Thoracic aorta (tissue), 2 donors: ENCODE results near the gene RAI1. TPM values are rescaled to one million over a fixed set of nuclear protein-coding genes. Genes with fewer than 3 reads are reported as not detected.

Experiments used
- ATAC-seq: fragments of 150-250 bp; one replicate; pipeline ENCODE4 v1.8.0; 2017; ENCODE audit warnings: low read depth; ENCODE audit not compliant: insufficient number of reproducible peaks, low FRiP score
- DNase-seq: peaks from one replicate; pipeline ENCODE4 v3.0.0-alpha.2; 2020; ENCODE audit warnings: low spot score
- H3K27ac ChIP-seq, 2 donors: fragments of 200-600 bp; sonication (generic); 1 replicate in 1 of 2; 2 replicates in 1 of 2; pipeline ENCODE4 v1.5.1; 2016; ENCODE audit warnings: mild to moderate bottlenecking in 2 of 2, moderate library complexity in 2 of 2
- H3K27me3 ChIP-seq: fragments of 200-600 bp; sonication (generic); replicated peaks from 2 replicates; pipeline ENCODE4 v1.6.0; 2016; ENCODE audit warnings: mild to moderate bottlenecking; ENCODE audit not compliant: insufficient read depth
- H3K36me3 ChIP-seq: fragments of 200-600 bp; sonication (generic); one replicate; pipeline ENCODE4 v1.5.1; 2016
- H3K4me1 ChIP-seq, 2 donors: fragments of 200-600 bp; sonication (generic); 1 replicate in 1 of 2; 2 replicates in 1 of 2; pipeline versions ENCODE4 v1.5.1 to v1.6.0; 2016; ENCODE audit warnings: low read depth in 2 of 2, mild to moderate bottlenecking in 1 of 2; ENCODE audit not compliant: control insufficient read depth in 1 of 2
- H3K4me3 ChIP-seq: fragments of 200-600 bp; sonication (generic); 2 replicates; pipeline ENCODE4 v1.5.1; 2016; ENCODE audit warnings: mild to moderate bottlenecking
- H3K9me3 ChIP-seq: fragments of 200-600 bp; sonication (generic); 2 replicates; pipeline ENCODE4 v1.5.1; 2016
- total RNA-seq, 2 donors: library from RNA; depleted of rRNA; stranded (reverse); fragments of >200 nt; gene quantifications; one replicate each; pipeline versions ENCODE4 v1.1.0 to v1.2.3, GENCODE V29; 2016
- TF ChIP-seq, protein P1 (sequence below): fragments of 200-600 bp; sonication (generic); IDR thresholded peaks from one replicate; pipeline ENCODE4 v1.5.1; 2019; ENCODE audit warnings: antibody characterized with exemption

Gene RAI1
- total RNA-seq, 2 donors from 2014 or later, result 21.0 to 31.5 TPM

DNA sequence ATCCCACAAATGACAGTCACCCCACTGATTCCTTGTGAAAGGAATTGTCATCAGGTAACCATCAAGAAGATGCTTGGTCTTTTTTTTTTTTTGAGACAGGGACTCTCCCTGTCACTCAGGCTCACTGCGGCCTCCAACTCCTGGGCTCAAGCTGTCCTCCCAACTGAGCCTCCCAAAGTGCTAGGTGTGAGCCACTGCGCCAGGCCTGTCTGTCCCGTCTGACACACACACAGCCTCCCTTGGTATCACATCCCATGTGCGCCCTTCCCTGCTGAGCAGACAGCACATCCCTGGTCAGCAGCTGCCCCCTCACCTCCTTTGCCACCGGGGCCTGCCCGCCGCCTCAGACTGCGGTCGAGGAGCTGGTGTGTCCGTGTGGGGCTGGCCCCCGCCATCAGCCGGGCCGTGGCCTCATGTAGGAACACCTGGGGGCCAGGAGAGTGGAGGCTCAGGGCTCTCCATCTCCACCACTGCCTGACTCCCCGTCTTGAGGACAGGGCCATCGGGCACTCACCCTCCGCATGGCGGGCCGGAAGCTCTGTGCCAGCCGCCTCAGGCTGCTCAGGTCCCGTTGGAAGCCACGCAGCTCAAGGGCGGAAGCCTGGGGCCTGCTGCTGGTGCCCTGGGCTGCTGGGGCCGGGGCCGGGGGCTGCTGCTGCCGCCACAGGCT lies 131.9 kb downstream of the RAI1 start:
- no peaks in the 10 kb centered on the region for H3K9me3 ChIP-seq
- peaks cover 0 to 25% of the 10 kb centered on the region in 2 donors for H3K4me1 ChIP-seq
- no peaks in the 10 kb centered on the region for H3K27me3 ChIP-seq
- TF ChIP-seq, protein P1, sequence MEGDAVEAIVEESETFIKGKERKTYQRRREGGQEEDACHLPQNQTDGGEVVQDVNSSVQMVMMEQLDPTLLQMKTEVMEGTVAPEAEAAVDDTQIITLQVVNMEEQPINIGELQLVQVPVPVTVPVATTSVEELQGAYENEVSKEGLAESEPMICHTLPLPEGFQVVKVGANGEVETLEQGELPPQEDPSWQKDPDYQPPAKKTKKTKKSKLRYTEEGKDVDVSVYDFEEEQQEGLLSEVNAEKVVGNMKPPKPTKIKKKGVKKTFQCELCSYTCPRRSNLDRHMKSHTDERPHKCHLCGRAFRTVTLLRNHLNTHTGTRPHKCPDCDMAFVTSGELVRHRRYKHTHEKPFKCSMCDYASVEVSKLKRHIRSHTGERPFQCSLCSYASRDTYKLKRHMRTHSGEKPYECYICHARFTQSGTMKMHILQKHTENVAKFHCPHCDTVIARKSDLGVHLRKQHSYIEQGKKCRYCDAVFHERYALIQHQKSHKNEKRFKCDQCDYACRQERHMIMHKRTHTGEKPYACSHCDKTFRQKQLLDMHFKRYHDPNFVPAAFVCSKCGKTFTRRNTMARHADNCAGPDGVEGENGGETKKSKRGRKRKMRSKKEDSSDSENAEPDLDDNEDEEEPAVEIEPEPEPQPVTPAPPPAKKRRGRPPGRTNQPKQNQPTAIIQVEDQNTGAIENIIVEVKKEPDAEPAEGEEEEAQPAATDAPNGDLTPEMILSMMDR, result no peak
- H3K36me3 ChIP-seq, result peaks cover 13% of the 10 kb centered on the region
- no peak overlapping the region for H3K27ac ChIP-seq
- ATAC-seq (no peak), DNase-seq (no peak)
- no peak overlapping the region for H3K4me3 ChIP-seq

DNA sequence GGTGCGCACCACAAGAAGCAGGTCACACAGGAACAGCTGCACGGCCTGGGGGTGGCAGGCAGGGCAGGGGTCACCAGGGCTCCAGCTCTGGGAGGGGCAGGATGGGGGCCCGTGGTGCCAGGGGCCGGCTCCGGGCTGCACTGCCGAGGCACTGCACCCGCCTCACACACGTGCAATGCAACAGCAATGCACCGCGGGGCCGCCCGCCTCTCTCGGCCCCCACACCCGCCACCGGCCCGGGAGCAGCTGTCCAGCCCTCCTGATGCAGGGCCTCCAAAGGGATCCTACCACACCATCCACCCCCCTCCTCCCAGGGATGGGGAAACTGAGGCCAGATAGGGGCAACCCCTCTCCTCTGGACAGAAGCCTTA lies 132.5 kb downstream of the RAI1 start:
- H3K27me3 ChIP-seq, result no peaks in the 10 kb centered on the region
- no peak overlapping the region for H3K27ac ChIP-seq
- peaks cover 13% of the 10 kb centered on the region for H3K36me3 ChIP-seq

GRCh38 chr17:17814162-17815061 lies 133.2 kb downstream of the RAI1 start:
- Histone ChIP-seq H3K27ac (no peak overlapping the region), H3K9me3 (no peaks in the 10 kb centered on the region), H3K36me3 (peaks cover 13% of the 10 kb centered on the region), H3K4me3 (no peak overlapping the region), H3K4me1 (peaks cover 0 to 25% of the 10 kb centered on the region in 2 donors), H3K27me3 (no peaks in the 10 kb centered on the region)
- DNase-seq (no peak), ATAC-seq (no peak)
- TF ChIP-seq, protein P1, result no peak

More for the DNA sequence above, 132.5 kb downstream of the RAI1 start:
- DNase-seq, result no peak
- Histone ChIP-seq H3K4me1 (peaks cover 0 to 25% of the 10 kb centered on the region in 2 donors), H3K9me3 (no peaks in the 10 kb centered on the region), H3K4me3 (no peak overlapping the region)
- ATAC-seq, result no peak
- TF ChIP-seq, protein P1, result no peak

DNA sequence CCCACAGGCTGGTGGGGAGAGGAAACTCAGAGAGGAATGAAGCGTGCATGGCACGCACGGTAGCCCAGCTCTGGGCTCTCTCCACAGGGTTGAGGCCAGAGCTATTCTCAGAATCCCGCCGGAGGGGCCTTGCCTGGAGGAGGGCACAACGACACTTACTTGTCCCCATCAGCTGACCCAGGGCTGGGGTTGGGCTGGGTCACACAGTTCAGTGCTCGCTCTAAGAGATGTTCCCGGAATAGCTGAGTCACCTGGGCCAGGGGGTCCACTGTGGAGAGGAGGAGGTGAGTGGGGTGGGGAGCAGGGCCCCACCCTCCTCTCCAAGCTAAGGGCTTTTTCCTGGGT lies 133.8 kb downstream of the RAI1 start:
- TF ChIP-seq, protein P1, result no peak
- H3K27me3 ChIP-seq, result no peaks in the 10 kb centered on the region
- H3K4me1 ChIP-seq, result peaks cover 0 to 24% of the 10 kb centered on the region in 2 donors
- DNase-seq (no peak), ATAC-seq (no peak)
- H3K36me3 ChIP-seq, result peaks cover 13% of the 10 kb centered on the region
- H3K9me3 ChIP-seq, result no peaks in the 10 kb centered on the region
- no peak overlapping the region for H3K27ac ChIP-seq
- no peak overlapping the region for H3K4me3 ChIP-seq

DNA sequence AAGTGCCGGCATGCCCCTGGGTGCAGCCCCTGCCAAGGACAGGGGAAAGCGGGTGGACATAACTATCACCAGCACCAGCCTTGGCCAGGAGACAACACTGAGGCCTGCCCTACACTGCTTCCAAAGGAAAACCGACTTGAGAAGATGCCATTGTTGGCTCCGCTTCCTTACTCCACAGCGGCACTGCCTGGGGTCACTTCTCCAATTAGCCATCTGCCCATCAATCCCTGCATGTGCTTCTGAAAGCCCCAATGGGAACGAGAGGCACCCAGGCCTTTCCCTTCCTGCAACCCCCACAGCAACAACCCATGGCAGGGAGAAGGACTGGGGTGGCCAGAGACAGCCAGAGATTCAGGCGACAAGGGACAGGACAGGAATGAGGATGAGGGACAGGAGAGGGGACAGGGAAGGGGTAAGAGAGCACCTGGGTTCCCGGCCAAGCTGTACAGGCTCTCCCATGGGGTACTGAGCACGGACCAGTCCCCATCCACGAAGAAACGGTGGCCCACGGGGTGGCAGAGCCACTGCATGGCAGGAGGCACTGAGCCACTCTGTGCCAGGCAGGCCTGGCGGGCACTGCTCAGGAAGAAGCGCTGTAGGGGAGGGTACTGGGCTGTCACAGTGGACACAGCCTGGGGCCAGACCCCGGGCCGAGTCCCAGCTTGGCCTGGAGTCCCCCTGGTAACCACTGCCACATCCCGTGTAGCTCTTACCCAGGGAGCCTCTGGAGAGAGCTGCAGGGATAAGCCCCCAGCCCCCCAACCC lies 134.4 kb downstream of the RAI1 start:
- no peaks in the 10 kb centered on the region for H3K9me3 ChIP-seq
- H3K4me1 ChIP-seq, result peaks cover 0 to 21% of the 10 kb centered on the region in 2 donors
- no peak overlapping the region for H3K27ac ChIP-seq
- peaks cover 13% of the 10 kb centered on the region for H3K36me3 ChIP-seq
- ATAC-seq (no peak), DNase-seq (no peak)
- TF ChIP-seq, protein P1, result no peak
- H3K4me3 ChIP-seq, result no peak overlapping the region
- no peaks in the 10 kb centered on the region for H3K27me3 ChIP-seq
